Epithelial cell of esophagus (primary cell): Measurements from ENCODE around the gene OR2A25.

Source experiments
- DNase-seq: peaks from one replicate; pipeline ENCODE4 v3.0.0; 2010; ENCODE audit warnings: low read depth
- H3K4me3 ChIP-seq: 2 replicates; pipeline ENCODE4 v1.5.1; 2011; ENCODE audit warnings: mild to moderate bottlenecking, low read length, control low read depth
- CTCF ChIP-seq: IDR thresholded peaks from 2 replicates; pipeline ENCODE4 v1.5.1; 2011; ENCODE audit warnings: low read depth, mild to moderate bottlenecking, low read length, control low read depth, inconsistent platforms; ENCODE audit not compliant: insufficient read depth; ENCODE audit errors: missing control alignments

Gene OR2A25

GRCh38 chr7:144027070-144027469 lies 42.5 kb upstream of the OR2A25 start:
- peak; percentile 29 for DNase-seq
- no peak overlapping the region for H3K4me3 ChIP-seq
- TF ChIP-seq CTCF: peak; percentile 26

DNA sequence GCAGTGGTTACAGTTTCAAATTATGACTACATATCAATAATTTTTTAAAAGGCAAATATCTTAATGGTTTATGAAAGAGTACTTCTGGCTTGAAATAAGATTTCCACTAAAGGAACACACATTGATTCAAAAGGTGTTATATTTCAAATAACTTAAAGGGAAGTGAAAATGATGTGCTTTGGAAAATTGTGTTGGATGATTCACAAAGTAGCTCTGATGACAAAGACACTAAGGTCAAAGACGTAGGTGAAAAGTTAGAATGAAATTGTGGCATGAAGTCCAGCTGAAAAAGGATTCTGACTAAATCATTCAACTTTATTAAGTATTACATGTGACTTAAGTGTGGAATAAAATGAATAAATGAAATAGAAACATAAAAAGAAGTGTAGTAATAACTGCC lies 41.6 kb upstream of the OR2A25 start:
- TF ChIP-seq CTCF: no peak
- DNase-seq: no peak
- H3K4me3 ChIP-seq: no peak overlapping the region

- no peak for TF ChIP-seq CTCF
- DNase-seq: no peak
- no peak overlapping the region for H3K4me3 ChIP-seq
Observed at GRCh38 chr7:144028547-144028946, 41.1 kb upstream of the OR2A25 start.

GRCh38 chr7:144032516-144032915 lies 37.1 kb upstream of the OR2A25 start:
- no peak for TF ChIP-seq CTCF
- no peak overlapping the region for H3K4me3 ChIP-seq
- no peak for DNase-seq

DNA sequence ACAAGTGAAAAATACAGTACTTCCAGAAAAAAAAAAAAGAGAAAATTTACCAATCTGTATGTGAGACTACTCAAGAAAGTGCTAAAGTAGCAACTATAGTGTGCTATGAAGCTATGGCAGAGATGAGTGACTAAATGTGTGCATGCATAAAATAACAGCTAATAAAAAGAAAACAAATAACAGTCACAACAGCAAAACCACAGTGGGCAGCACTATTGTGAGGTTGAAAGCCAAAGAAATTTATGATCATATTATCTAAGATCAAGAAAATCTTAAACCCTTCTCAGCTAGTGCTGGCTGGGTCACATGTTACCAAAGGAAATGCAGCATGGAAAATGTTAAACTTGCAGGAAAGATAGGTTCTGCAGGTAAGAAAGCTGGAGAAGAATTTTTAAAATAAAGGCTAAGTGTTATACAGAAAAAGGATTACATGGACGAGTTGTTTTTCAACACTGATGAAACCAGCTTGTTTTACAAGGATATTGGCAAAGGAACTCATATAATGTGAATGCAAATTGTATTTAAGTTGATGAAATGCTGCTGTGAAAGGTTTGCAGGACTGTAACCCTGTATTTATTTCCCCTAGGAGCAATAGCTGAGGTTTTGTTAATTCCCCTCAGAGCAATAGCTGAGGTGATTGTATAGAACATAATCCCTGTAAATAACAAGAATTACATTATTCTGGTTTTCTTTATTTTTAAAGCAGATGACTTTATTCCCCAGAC lies 36.5 kb upstream of the OR2A25 start:
- H3K4me3 ChIP-seq: no peak overlapping the region
- DNase-seq: no peak
- no peak for TF ChIP-seq CTCF

DNA sequence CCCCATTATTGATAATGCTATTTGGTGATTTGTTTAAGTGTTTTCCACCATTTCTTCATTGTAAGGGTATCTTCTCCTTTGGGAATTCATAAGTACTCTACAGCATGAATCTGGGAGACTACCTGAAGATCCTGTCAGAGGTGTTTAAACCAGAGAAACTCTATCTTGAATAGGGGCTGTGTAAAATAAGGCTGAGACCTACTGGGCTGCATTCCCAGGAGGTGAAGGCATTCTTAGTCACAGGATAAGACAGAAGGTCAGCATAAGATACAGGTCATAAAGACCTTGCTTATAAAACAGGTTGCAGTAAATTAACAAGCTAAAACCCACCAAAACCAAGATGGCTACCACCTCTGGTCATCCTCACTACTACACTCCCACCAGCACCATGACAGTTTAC lies 34.2 kb upstream of the OR2A25 start:
- no peak for TF ChIP-seq CTCF
- peak; percentile 7 for DNase-seq
- H3K4me3 ChIP-seq: no peak overlapping the region

GRCh38 chr7:144036302-144036885 lies 33.2 kb upstream of the OR2A25 start:
- no peak for TF ChIP-seq CTCF
- DNase-seq: no peak
- no peak overlapping the region for H3K4me3 ChIP-seq
